ENCODE measurements around the gene KLHL26.

KLHL26 gene

DNA sequence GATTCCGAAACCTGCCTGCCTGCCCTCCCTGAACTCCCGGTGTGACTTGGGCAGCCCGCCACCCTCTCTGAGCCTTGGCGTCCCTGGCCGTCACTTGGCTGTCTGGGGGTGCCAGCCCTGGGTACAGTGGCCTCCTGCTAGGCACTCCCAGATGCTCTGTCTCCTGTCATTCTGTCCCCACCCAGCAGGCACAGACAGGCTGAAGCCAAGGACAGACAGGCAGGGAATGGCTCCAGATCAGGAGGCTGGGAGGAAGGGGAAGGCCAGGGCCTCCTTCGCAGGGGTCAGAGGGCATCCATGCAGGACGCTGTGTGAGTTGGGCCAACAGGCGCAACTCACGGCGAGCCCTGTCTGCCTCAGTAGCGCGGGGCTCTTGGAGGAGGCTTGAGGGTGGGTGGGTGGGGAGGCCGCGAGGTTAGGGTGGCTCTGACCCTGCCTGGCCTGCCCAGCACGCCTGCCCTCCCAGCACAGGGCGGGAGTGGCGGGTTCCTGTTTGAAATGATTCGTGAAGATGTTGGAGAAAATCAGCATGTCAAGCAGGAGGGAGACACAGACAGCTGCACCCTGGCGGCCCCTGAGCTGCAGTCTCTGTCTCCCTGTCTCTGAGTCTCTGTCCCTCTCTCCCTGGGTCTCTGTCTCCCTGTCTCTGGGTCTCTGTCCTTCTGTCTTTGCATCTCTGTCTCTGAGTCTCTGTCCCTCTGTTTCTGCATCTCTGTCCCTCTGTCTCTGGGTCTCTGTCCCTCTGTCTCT lies 19.7 kb downstream of the KLHL26 start:
- CTCF ChIA-PET = no interaction called here
- no peak overlapping the region for H3K4me3 ChIP-seq (ENCODE audit: low read depth, low read length)
- TF ChIP-seq GLIS1 (tag by site-specific recombination; IDR thresholded peaks at IDR 0.05) (peak; percentile 39; the same call in 1 of the 2 replicates), MYNN (tag by site-specific recombination; IDR thresholded peaks at IDR 0.05; ENCODE audit: borderline replicate concordance) (no peak), YY2 (tag by site-specific recombination; IDR thresholded peaks at IDR 0.05) (no peak), ZBTB1 (tag by site-specific recombination; IDR thresholded peaks at IDR 0.05) (no peak), ZNF48 (tag by site-specific recombination; IDR thresholded peaks at IDR 0.05) (no peak), ZNF155 (tag by site-specific recombination; IDR thresholded peaks at IDR 0.05) (no peak), ZNF596 (tag by site-specific recombination; IDR thresholded peaks at IDR 0.05) (no peak), ZNF600 (tag by site-specific recombination; IDR thresholded peaks at IDR 0.05) (peak; percentile 59), ZXDB (tag by site-specific recombination; IDR thresholded peaks at IDR 0.05) (no peak), ZNF324 (tag by site-specific recombination; IDR thresholded peaks at IDR 0.05) (no peak)
- TF ChIP-seq, protein P1, sequence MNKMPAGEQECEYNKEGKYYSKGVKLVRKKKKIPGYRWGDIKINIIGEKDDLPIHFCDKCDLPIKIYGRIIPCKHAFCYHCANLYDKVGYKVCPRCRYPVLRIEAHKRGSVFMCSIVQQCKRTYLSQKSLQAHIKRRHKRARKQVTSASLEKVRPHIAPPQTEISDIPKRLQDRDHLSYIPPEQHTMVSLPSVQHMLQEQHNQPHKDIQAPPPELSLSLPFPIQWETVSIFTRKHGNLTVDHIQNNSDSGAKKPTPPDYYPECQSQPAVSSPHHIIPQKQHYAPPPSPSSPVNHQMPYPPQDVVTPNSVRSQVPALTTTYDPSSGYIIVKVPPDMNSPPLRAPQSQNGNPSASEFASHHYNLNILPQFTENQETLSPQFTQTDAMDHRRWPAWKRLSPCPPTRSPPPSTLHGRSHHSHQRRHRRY (tag by site-specific recombination; IDR thresholded peaks at IDR 0.05) = no peak
- TF ChIP-seq, protein P2, sequence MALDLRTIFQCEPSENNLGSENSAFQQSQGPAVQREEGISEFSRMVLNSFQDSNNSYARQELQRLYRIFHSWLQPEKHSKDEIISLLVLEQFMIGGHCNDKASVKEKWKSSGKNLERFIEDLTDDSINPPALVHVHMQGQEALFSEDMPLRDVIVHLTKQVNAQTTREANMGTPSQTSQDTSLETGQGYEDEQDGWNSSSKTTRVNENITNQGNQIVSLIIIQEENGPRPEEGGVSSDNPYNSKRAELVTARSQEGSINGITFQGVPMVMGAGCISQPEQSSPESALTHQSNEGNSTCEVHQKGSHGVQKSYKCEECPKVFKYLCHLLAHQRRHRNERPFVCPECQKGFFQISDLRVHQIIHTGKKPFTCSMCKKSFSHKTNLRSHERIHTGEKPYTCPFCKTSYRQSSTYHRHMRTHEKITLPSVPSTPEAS (tag by site-specific recombination; IDR thresholded peaks at IDR 0.05) = no peak
- TF ChIP-seq, protein P3, sequence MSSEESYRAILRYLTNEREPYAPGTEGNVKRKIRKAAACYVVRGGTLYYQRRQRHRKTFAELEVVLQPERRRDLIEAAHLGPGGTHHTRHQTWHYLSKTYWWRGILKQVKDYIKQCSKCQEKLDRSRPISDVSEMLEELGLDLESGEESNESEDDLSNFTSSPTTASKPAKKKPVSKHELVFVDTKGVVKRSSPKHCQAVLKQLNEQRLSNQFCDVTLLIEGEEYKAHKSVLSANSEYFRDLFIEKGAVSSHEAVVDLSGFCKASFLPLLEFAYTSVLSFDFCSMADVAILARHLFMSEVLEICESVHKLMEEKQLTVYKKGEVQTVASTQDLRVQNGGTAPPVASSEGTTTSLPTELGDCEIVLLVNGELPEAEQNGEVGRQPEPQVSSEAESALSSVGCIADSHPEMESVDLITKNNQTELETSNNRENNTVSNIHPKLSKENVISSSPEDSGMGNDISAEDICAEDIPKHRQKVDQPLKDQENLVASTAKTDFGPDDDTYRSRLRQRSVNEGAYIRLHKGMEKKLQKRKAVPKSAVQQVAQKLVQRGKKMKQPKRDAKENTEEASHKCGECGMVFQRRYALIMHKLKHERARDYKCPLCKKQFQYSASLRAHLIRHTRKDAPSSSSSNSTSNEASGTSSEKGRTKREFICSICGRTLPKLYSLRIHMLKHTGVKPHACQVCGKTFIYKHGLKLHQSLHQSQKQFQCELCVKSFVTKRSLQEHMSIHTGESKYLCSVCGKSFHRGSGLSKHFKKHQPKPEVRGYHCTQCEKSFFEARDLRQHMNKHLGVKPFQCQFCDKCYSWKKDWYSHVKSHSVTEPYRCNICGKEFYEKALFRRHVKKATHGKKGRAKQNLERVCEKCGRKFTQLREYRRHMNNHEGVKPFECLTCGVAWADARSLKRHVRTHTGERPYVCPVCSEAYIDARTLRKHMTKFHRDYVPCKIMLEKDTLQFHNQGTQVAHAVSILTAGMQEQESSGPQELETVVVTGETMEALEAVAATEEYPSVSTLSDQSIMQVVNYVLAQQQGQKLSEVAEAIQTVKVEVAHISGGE (tag by site-specific recombination; conservative IDR thresholded peaks at IDR 0.05; ENCODE audit: low read depth) = no peak
- TF ChIP-seq, protein P4, sequence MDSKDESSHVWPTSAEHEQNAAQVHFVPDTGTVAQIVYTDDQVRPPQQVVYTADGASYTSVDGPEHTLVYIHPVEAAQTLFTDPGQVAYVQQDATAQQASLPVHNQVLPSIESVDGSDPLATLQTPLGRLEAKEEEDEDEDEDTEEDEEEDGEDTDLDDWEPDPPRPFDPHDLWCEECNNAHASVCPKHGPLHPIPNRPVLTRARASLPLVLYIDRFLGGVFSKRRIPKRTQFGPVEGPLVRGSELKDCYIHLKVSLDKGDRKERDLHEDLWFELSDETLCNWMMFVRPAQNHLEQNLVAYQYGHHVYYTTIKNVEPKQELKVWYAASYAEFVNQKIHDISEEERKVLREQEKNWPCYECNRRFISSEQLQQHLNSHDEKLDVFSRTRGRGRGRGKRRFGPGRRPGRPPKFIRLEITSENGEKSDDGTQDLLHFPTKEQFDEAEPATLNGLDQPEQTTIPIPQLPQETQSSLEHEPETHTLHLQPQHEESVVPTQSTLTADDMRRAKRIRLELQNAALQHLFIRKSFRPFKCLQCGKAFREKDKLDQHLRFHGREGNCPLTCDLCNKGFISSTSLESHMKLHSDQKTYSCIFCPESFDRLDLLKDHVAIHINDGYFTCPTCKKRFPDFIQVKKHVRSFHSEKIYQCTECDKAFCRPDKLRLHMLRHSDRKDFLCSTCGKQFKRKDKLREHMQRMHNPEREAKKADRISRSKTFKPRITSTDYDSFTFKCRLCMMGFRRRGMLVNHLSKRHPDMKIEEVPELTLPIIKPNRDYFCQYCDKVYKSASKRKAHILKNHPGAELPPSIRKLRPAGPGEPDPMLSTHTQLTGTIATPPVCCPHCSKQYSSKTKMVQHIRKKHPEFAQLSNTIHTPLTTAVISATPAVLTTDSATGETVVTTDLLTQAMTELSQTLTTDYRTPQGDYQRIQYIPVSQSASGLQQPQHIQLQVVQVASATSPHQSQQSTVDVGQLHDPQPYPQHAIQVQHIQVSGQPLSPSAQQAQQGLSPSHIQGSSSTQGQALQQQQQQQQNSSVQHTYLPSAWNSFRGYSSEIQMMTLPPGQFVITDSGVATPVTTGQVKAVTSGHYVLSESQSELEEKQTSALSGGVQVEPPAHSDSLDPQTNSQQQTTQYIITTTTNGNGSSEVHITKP (tag by site-specific recombination; IDR thresholded peaks at IDR 0.05) = no peak
- no peak overlapping the region for H3K27ac ChIP-seq (ENCODE audit: extremely low read depth, low read depth, low read length)
- POLR2A ChIA-PET = no interaction called here
- H3K9me3 ChIP-seq (ENCODE audit: control insufficient read depth, insufficient read depth, low read depth, low read length) = no peaks in the 10 kb centered on the region
- no peaks in the 10 kb centered on the region for H3K36me3 ChIP-seq (ENCODE audit: control insufficient read depth in 2 of 2, insufficient read depth in 1 of 2, low read length in 2 of 2)
- no peaks in the 10 kb centered on the region for H3K4me1 ChIP-seq (ENCODE audit: control insufficient read depth, insufficient read depth, low read length)

Measured in HEK293 (cell line).